ENCODE data around the gene DCTN2. TPM values are rescaled to one million over a fixed set of nuclear protein-coding genes. Genes with fewer than 3 reads are reported as not detected.
"Not testable (repeated sequence)": the region's sequence is repeated elsewhere in the genome, so short reads cannot be mapped to it uniquely, and the experiment has no call there.

DCTN2 gene
- total RNA-seq, 1 donor from 2014 or later: 65.8 TPM

DNA sequence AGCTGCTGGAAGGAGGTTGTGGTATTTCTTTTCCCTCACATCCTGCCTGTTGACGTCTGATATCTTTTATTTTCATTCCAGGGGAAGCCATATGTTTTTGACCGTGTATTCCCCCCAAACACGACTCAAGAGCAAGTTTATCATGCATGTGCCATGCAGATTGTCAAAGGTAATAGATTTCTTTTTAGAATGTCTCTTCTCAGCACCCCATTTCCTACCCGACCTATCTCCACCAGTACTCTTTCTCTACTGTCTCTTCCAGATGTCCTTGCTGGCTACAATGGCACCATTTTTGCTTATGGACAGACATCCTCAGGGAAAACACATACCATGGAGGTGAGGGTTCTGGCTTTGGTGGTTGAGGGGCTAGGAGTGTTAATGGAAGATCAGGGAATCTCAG is 16.4 kb upstream of the DCTN2 start:
- H3K4me3 ChIP-seq (ENCODE audit: low read depth, low read length): no peak overlapping the region
- no peaks in the 10 kb centered on the region for H3K27me3 ChIP-seq (ENCODE audit: control insufficient read depth, insufficient read depth, low read length)
- no peak for FAIRE-seq
- no peak for DNase-seq (ENCODE audit: low read depth)
- TF ChIP-seq CTCF (IDR thresholded peaks at IDR 0.05; ENCODE audit: insufficient read depth, low read length, severe bottlenecking): no peak
- H3K36me3 ChIP-seq (ENCODE audit: control insufficient read depth, insufficient read depth, low read length): no peaks in the 10 kb centered on the region

DNA sequence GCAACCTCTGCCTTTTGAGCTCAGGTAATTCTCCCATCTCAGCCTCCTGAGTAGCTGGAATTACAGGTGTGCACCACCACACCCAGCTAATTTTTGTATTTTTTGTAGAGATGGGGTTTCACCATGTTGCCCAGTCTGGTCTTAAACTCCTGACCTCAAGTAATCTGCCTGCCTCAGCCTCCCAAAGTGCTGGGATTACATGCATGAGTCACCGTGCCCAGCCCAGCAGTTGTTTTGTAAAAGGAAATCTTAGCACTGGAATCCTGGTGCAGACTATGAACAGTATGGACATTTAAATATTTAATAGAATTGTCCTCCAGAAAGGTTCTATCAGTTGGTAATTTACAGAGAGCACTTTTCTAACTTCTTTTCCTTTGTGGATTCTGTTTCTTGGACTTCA is 14.1 kb upstream of the DCTN2 start:
- DNase-seq (ENCODE audit: low read depth): peak; percentile 35
- not testable (repeated sequence) for H3K4me3 ChIP-seq (ENCODE audit: low read depth, low read length); H3K36me3 ChIP-seq (ENCODE audit: control insufficient read depth, insufficient read depth, low read length); FAIRE-seq; H3K27me3 ChIP-seq (ENCODE audit: control insufficient read depth, insufficient read depth, low read length)

DNA sequence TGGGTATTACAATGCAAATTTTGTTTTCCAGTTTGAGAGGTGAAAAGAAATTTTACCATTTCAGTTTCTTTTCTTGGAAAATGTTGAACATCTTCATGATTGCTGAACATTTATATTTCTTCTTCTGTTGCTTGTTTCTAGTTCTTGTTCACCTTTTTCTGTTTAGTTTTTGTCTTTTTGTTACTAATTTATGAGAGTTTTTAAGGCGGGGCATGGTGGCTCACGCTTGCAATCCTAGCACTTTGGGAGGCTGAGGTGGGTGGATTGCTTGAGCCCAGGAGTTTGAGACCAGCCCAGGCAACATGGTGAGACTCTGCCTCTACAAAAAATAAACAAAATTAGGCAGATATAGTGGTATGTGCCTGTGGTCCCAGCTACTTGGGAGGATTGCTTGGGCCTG is 13.5 kb upstream of the DCTN2 start:
- no peak for TF ChIP-seq CTCF (IDR thresholded peaks at IDR 0.05; ENCODE audit: insufficient read depth, low read length, severe bottlenecking)
- FAIRE-seq: no peak

GRCh38 chr12:57558864-57559263 is 11.9 kb upstream of the DCTN2 start:
- TF ChIP-seq CTCF (IDR thresholded peaks at IDR 0.05; ENCODE audit: insufficient read depth, low read length, severe bottlenecking): no peak
- FAIRE-seq: no peak
- no peaks in the 10 kb centered on the region for H3K27me3 ChIP-seq (ENCODE audit: control insufficient read depth, insufficient read depth, low read length)
- DNase-seq (ENCODE audit: low read depth): no peak
- H3K4me3 ChIP-seq (ENCODE audit: low read depth, low read length): no peak overlapping the region
- H3K36me3 ChIP-seq (ENCODE audit: control insufficient read depth, insufficient read depth, low read length): no peaks in the 10 kb centered on the region

More for the DNA sequence above, 13.5 kb upstream of the DCTN2 start:
- no peaks in the 10 kb centered on the region for H3K36me3 ChIP-seq (ENCODE audit: control insufficient read depth, insufficient read depth, low read length)
- no peak for DNase-seq (ENCODE audit: low read depth)
- H3K4me3 ChIP-seq (ENCODE audit: low read depth, low read length): no peak overlapping the region
- H3K27me3 ChIP-seq (ENCODE audit: control insufficient read depth, insufficient read depth, low read length): no peaks in the 10 kb centered on the region

DNA sequence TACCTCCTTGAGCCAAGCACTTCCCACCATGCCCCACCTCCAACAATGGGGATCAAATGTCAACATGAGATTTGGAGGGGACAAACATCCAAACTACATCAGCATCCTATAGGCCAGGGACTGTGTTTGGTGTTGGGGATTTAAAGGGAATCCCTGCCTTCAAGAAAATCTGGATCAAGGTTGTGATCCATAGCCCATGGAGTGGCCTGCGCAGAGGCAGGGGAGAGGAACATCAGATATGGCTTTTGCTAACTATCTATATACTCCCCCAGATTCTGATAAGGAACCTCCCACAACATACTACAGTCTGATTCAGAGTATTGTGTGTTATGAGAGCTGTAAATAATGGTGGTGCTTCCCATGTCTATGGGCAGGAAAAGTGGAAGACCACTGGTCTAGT is 7.9 kb upstream of the DCTN2 start:
- no peaks in the 10 kb centered on the region for H3K36me3 ChIP-seq (ENCODE audit: control insufficient read depth, insufficient read depth, low read length)
- no peaks in the 10 kb centered on the region for H3K27me3 ChIP-seq (ENCODE audit: control insufficient read depth, insufficient read depth, low read length)
- TF ChIP-seq CTCF (IDR thresholded peaks at IDR 0.05; ENCODE audit: insufficient read depth, low read length, severe bottlenecking): no peak
- H3K4me3 ChIP-seq (ENCODE audit: low read depth, low read length): no peak overlapping the region
- FAIRE-seq (peak; percentile 36), DNase-seq (ENCODE audit: low read depth) (no peak)

- Histone ChIP-seq H3K36me3 (ENCODE audit: control insufficient read depth, insufficient read depth, low read length) (no peaks in the 10 kb centered on the region), H3K27me3 (ENCODE audit: control insufficient read depth, insufficient read depth, low read length) (peaks cover 1% of the 10 kb centered on the region), H3K4me3 (ENCODE audit: low read depth, low read length) (no peak overlapping the region)
- no peak for FAIRE-seq
- TF ChIP-seq CTCF (IDR thresholded peaks at IDR 0.05; ENCODE audit: insufficient read depth, low read length, severe bottlenecking): no peak
- DNase-seq (ENCODE audit: low read depth): no peak
Observed at GRCh38 chr12:57554453-57554852, 7.5 kb upstream of the DCTN2 start.

All from bronchial epithelial cell (primary cell).